ENCODE data around the gene AKT1.

The AKT1 gene

GRCh38 chr14:104771374-104771773 lies 24.2 kb downstream of the AKT1 start:
- no peak for DNase-seq

- no peak for DNase-seq
Observed at GRCh38 chr14:104770851-104771272, 24.7 kb downstream of the AKT1 start.

GRCh38 chr14:104770072-104770579 lies 25.4 kb downstream of the AKT1 start:
- DNase-seq = no peak

GRCh38 chr14:104769324-104770071 lies 26.1 kb downstream of the AKT1 start:
- no peak for DNase-seq

GRCh38 chr14:104768437-104769323 lies 26.9 kb downstream of the AKT1 start:
- peak; percentile 93 for DNase-seq

GRCh38 chr14:104767634-104767918 lies 28.0 kb downstream of the AKT1 start:
- no peak for DNase-seq

- DNase-seq = no peak
Observed at GRCh38 chr14:104766863-104767633, 28.5 kb downstream of the AKT1 start.

- DNase-seq = no peak
Observed at GRCh38 chr14:104766256-104766862, 29.2 kb downstream of the AKT1 start.

GRCh38 chr14:104765517-104765916 lies 30.0 kb downstream of the AKT1 start:
- DNase-seq = no peak

- DNase-seq = no peak
Observed at GRCh38 chr14:104758981-104759969, 36.3 kb downstream of the AKT1 start.

GRCh38 chr14:104757681-104758392 lies 37.7 kb downstream of the AKT1 start:
- no peak for DNase-seq

- no peak for DNase-seq
Observed at GRCh38 chr14:104757238-104757585, 38.3 kb downstream of the AKT1 start.

- DNase-seq = no peak
Observed at GRCh38 chr14:104756477-104757237, 38.9 kb downstream of the AKT1 start.

- no peak for DNase-seq
Observed at GRCh38 chr14:104755621-104756020, 39.9 kb downstream of the AKT1 start.

- no peak for DNase-seq
Observed at GRCh38 chr14:104754213-104754851, 41.2 kb downstream of the AKT1 start.

- DNase-seq = peak; percentile 21
Observed at GRCh38 chr14:104753528-104754212, 41.9 kb downstream of the AKT1 start.

GRCh38 chr14:104752735-104753527 lies 42.6 kb downstream of the AKT1 start, which contains the start of gene SIVA1:
SIVA1 (plus strand) TSS chr14:104753147; CDS start chr14:104753202, 55 bp downstream.
- peak; percentile 99 for DNase-seq

GRCh38 chr14:104752423-104752734 lies 43.2 kb downstream of the AKT1 start:
- no peak for DNase-seq
